ENCODE results near the gene FRMPD2. TPM values are rescaled to one million over a fixed set of nuclear protein-coding genes. Genes with fewer than 3 reads are reported as not detected.

FRMPD2 gene
- total and polyA plus RNA-seq, 4 donors = 0.28 TPM; not detected in 3

GRCh38 chr10:48193556-48193955 is 80.9 kb downstream of the FRMPD2 start (continued):
- no peak for TF ChIP-seq YY1 (IDR thresholded peaks at IDR 0.05)
- no peak for TF ChIP-seq JUND (IDR thresholded peaks at IDR 0.05)
- no peak for TF ChIP-seq EGR1 (IDR thresholded peaks at IDR 0.05; ENCODE audit: low read depth in 2 of 2)

- no peak overlapping the region for H3K4me3 ChIP-seq (ENCODE audit: low read depth in 1 of 3, low read length in 3 of 3)
- TF ChIP-seq CTCF (IDR thresholded peaks at IDR 0.05; ENCODE audit: low read depth, low read length, missing input control) (no peak), RAD21 (IDR thresholded peaks at IDR 0.05) (no peak), YY1 (IDR thresholded peaks at IDR 0.05) (no peak)
- no peak for DNase-seq (ENCODE audit: low spot score)
- no peaks in the 10 kb centered on the region for H3K27me3 ChIP-seq (ENCODE audit: control insufficient read depth in 4 of 4, insufficient read depth in 4 of 4, low read length in 3 of 4)
- H3K27ac ChIP-seq (ENCODE audit: low read depth in 1 of 2, low read length in 2 of 2) = no peak overlapping the region
- H3K36me3 ChIP-seq (ENCODE audit: control insufficient read depth in 4 of 4, insufficient read depth in 3 of 4, low read depth in 1 of 4, low read length in 3 of 4) = no peaks in the 10 kb centered on the region
- H3K9me3 ChIP-seq (ENCODE audit: control insufficient read depth in 4 of 4, low read length in 3 of 4) = no peaks in the 10 kb centered on the region
- no peaks in the 10 kb centered on the region for H3K4me1 ChIP-seq (ENCODE audit: control insufficient read depth in 4 of 4, insufficient read depth in 4 of 4, low read length in 3 of 4)
- 89% methylated on average over 9 of the region's 9 CpGs for WGBS
- H3K9ac ChIP-seq (ENCODE audit: low read depth in 1 of 2, low read length in 2 of 2) = no peak overlapping the region
These were observed 81.5 kb downstream of the FRMPD2 start for GRCh38 chr10:48192881-48193450.

- 45% methylated on average over 10 of the region's 10 CpGs for WGBS
These were observed 86.6 kb downstream of the FRMPD2 start for GRCh38 chr10:48187713-48188485.

GRCh38 chr10:48187126-48187525 is 87.4 kb downstream of the FRMPD2 start:
- no peak overlapping the region for H3K4me3 ChIP-seq (ENCODE audit: low read depth in 1 of 3, low read length in 3 of 3)
- no peaks in the 10 kb centered on the region for H3K27me3 ChIP-seq (ENCODE audit: control insufficient read depth in 4 of 4, insufficient read depth in 4 of 4, low read length in 3 of 4)
- TF ChIP-seq EGR1 (IDR thresholded peaks at IDR 0.05; ENCODE audit: low read depth in 2 of 2) (no peak), FOXA1 (IDR thresholded peaks at IDR 0.05) (no peak), HNF4G (IDR thresholded peaks at IDR 0.05) (no peak), REST (IDR thresholded peaks at IDR 0.05) (no peak), YY1 (IDR thresholded peaks at IDR 0.05) (no peak), RAD21 (IDR thresholded peaks at IDR 0.05) (no peak), ATF3 (IDR thresholded peaks at IDR 0.05) (no peak), TAF1 (conservative IDR thresholded peaks at IDR 0.05) (no peak), NR2F2 (IDR thresholded peaks at IDR 0.05) (no peak), ZBTB33 (IDR thresholded peaks at IDR 0.05) (no peak), SP1 (IDR thresholded peaks at IDR 0.05) (no peak), FOXA2 (IDR thresholded peaks at IDR 0.05) (no peak)
- H3K4me1 ChIP-seq (ENCODE audit: control insufficient read depth in 4 of 4, insufficient read depth in 4 of 4, low read length in 3 of 4) = no peaks in the 10 kb centered on the region
- H3K36me3 ChIP-seq (ENCODE audit: control insufficient read depth in 4 of 4, insufficient read depth in 3 of 4, low read depth in 1 of 4, low read length in 3 of 4) = no peaks in the 10 kb centered on the region
- no peak overlapping the region for H3K9ac ChIP-seq (ENCODE audit: low read depth in 1 of 2, low read length in 2 of 2)
- DNase-seq (ENCODE audit: low spot score) = no peak
- no peak overlapping the region for H3K27ac ChIP-seq (ENCODE audit: low read depth in 1 of 2, low read length in 2 of 2)
- H3K9me3 ChIP-seq (ENCODE audit: control insufficient read depth in 4 of 4, low read length in 3 of 4) = no peaks in the 10 kb centered on the region
- 79% methylated on average over 7 of the region's 7 CpGs for WGBS

More at GRCh38 chr10:48187713-48188485, 86.6 kb downstream of the FRMPD2 start:
- Histone ChIP-seq H3K36me3 (ENCODE audit: control insufficient read depth in 4 of 4, insufficient read depth in 3 of 4, low read depth in 1 of 4, low read length in 3 of 4) (no peaks in the 10 kb centered on the region), H3K4me3 (ENCODE audit: low read depth in 1 of 3, low read length in 3 of 3) (no peak overlapping the region), H3K27ac (ENCODE audit: low read depth in 1 of 2, low read length in 2 of 2) (no peak overlapping the region), H3K27me3 (ENCODE audit: control insufficient read depth in 4 of 4, insufficient read depth in 4 of 4, low read length in 3 of 4) (no peaks in the 10 kb centered on the region), H3K9me3 (ENCODE audit: control insufficient read depth in 4 of 4, low read length in 3 of 4) (no peaks in the 10 kb centered on the region), H3K4me1 (ENCODE audit: control insufficient read depth in 4 of 4, insufficient read depth in 4 of 4, low read length in 3 of 4) (no peaks in the 10 kb centered on the region), H3K9ac (ENCODE audit: low read depth in 1 of 2, low read length in 2 of 2) (no peak overlapping the region)
- TF ChIP-seq SP1 (IDR thresholded peaks at IDR 0.05) = no peak
- no peak for DNase-seq (ENCODE audit: low spot score)
